Thyroid gland (tissue), 4 donors: ENCODE measurements around the gene DGCR2.

Experiments
- CTCF ChIP-seq, 6 experiments: fragments of 200-600 bp in 3 of 6; fragments of 450-650 bp in 3 of 6; sonication (generic) in 3 of 6; IDR thresholded peaks; one replicate each; pipeline ENCODE4 v1.5.1; 2016 to 2019; ENCODE audit warnings: antibody characterized with exemption in 6 of 6, mild to moderate bottlenecking in 2 of 6, inconsistent platforms in 1 of 6, moderate library complexity in 1 of 6
- POLR2A ChIP-seq, 2 donors: fragments of 450-650 bp; IDR thresholded peaks; one replicate each; pipeline ENCODE4 v1.6.1; 2017; ENCODE audit warnings: antibody characterized with exemption in 2 of 2, mild to moderate bottlenecking in 2 of 2, moderate library complexity in 1 of 2

- TF ChIP-seq POLR2A (IDR thresholded peaks at IDR 0.05) (no peak), CTCF (IDR thresholded peaks at IDR 0.05) (no peak)
Measured at GRCh38 chr22:19106886-19107729, 15.1 kb downstream of the DGCR2 start.
